Measurements from ENCODE around the gene PLPPR5.

The PLPPR5 gene

GRCh38 chr1:98931128-98931835, 73.4 kb downstream of the PLPPR5 start:
- no peak overlapping the region for H3K4me3 ChIP-seq (ENCODE audit: low read length)
- DNase-seq (ENCODE audit: low read depth) = no peak
- TF ChIP-seq CTCF (conservative IDR thresholded peaks at IDR 0.05; ENCODE audit: low read depth, low read length) = no peak

GRCh38 chr1:98929437-98929836, 75.2 kb downstream of the PLPPR5 start:
- TF ChIP-seq CTCF (conservative IDR thresholded peaks at IDR 0.05; ENCODE audit: low read depth, low read length) = no peak
- no peak overlapping the region for H3K4me3 ChIP-seq (ENCODE audit: low read length)
- DNase-seq (ENCODE audit: low read depth) = peak; percentile 17

GRCh38 chr1:98926597-98926996, 78.1 kb downstream of the PLPPR5 start:
- no peak for DNase-seq (ENCODE audit: low read depth)
- H3K4me3 ChIP-seq (ENCODE audit: low read length) = no peak overlapping the region
- TF ChIP-seq CTCF (conservative IDR thresholded peaks at IDR 0.05; ENCODE audit: low read depth, low read length) = no peak

GRCh38 chr1:98924977-98925376, 79.7 kb downstream of the PLPPR5 start:
- H3K4me3 ChIP-seq (ENCODE audit: low read length) = no peak overlapping the region
- DNase-seq (ENCODE audit: low read depth) = no peak
- no peak for TF ChIP-seq CTCF (conservative IDR thresholded peaks at IDR 0.05; ENCODE audit: low read depth, low read length)

- no peak for TF ChIP-seq CTCF (conservative IDR thresholded peaks at IDR 0.05; ENCODE audit: low read depth, low read length)
- no peak overlapping the region for H3K4me3 ChIP-seq (ENCODE audit: low read length)
- no peak for DNase-seq (ENCODE audit: low read depth)
Measured at GRCh38 chr1:98923667-98924066, 81.0 kb downstream of the PLPPR5 start.

GRCh38 chr1:98921817-98922216, 82.8 kb downstream of the PLPPR5 start:
- no peak overlapping the region for H3K4me3 ChIP-seq (ENCODE audit: low read length)
- no peak for TF ChIP-seq CTCF (conservative IDR thresholded peaks at IDR 0.05; ENCODE audit: low read depth, low read length)
- no peak for DNase-seq (ENCODE audit: low read depth)

- TF ChIP-seq CTCF (conservative IDR thresholded peaks at IDR 0.05; ENCODE audit: low read depth, low read length) = no peak
- no peak overlapping the region for H3K4me3 ChIP-seq (ENCODE audit: low read length)
- DNase-seq (ENCODE audit: low read depth) = no peak
Measured at GRCh38 chr1:98920441-98921110, 84.1 kb downstream of the PLPPR5 start.
